CD4-positive, alpha-beta memory T cell (primary cell): ENCODE data around the gene EDN2. TPM values are rescaled to one million over a fixed set of nuclear protein-coding genes. Genes with fewer than 3 reads are reported as not detected.

Experiments used
- CTCF ChIA-PET: fragments of 350-600 bp; sonication (Branson Sonifier 250); formaldehyde crosslinking; loops from one replicate; lab custom pipeline; 2021; ENCODE audit warnings: inconsistent platforms; ENCODE audit not compliant: partially characterized antibody; lab: Charles Lee
- POLR2A ChIA-PET: fragments of 350-600 bp; sonication (Branson Sonifier 250); formaldehyde crosslinking; loops from one replicate; lab custom pipeline; 2021; ENCODE audit not compliant: partially characterized antibody; lab: Charles Lee
- DNase-seq, 5 donors: peaks; one replicate each; pipeline versions ENCODE4 v3.0.0 to v3.0.0-alpha.2; 2020 to 2022; ENCODE audit warnings: mixed read lengths in 1 of 5
- H3K27ac ChIP-seq: one replicate; pipeline ENCODE4 v1.7.0; 2013; ENCODE audit warnings: low read depth, low read length
- H3K27me3 ChIP-seq: 2 replicates; pipeline ENCODE4 v1.7.0; 2013; ENCODE audit warnings: mild to moderate bottlenecking, low read length, moderate library complexity; ENCODE audit not compliant: insufficient read depth
- H3K36me3 ChIP-seq: 2 replicates; pipeline ENCODE4 v1.7.0; 2013; ENCODE audit warnings: mild to moderate bottlenecking, low read length, moderate library complexity; ENCODE audit not compliant: insufficient read depth
- H3K4me1 ChIP-seq: 2 replicates; pipeline ENCODE4 v1.7.0; 2013; ENCODE audit warnings: mild to moderate bottlenecking, low read length, moderate library complexity; ENCODE audit not compliant: insufficient read depth
- H3K4me3 ChIP-seq, 2 donors: one replicate each; pipeline ENCODE4 v1.7.0; 2013; ENCODE audit warnings: low read length in 2 of 2, mild to moderate bottlenecking in 1 of 2
- H3K9me3 ChIP-seq, 2 donors: one replicate each; pipeline ENCODE4 v1.7.0; 2013; ENCODE audit warnings: low read length in 2 of 2, control low read depth in 1 of 2; ENCODE audit not compliant: control insufficient read depth in 1 of 2
- H3K27ac Mint-ChIP-seq, 7 donors: one replicate each; pipeline ENCODE4 v1.8.0; 2020 to 2021; ENCODE audit warnings: mixed read lengths in 7 of 7, mild to moderate bottlenecking in 6 of 7, inconsistent platforms in 3 of 7, moderate library complexity in 3 of 7
- H3K27me3 Mint-ChIP-seq, 2 donors: one replicate each; pipeline ENCODE4 v1.8.0; 2020 to 2021; ENCODE audit warnings: mixed read lengths in 2 of 2
- H3K36me3 Mint-ChIP-seq, 2 donors: one replicate each; pipeline ENCODE4 v1.8.0; 2020 to 2021; ENCODE audit warnings: mixed read lengths in 2 of 2, inconsistent platforms in 1 of 2, mild to moderate bottlenecking in 1 of 2
- H3K4me1 Mint-ChIP-seq, 4 donors: one replicate each; pipeline ENCODE4 v1.8.0; 2020 to 2021; ENCODE audit warnings: mixed read lengths in 4 of 4, mild to moderate bottlenecking in 1 of 4
- H3K4me3 Mint-ChIP-seq, 8 donors: one replicate each; pipeline ENCODE4 v1.8.0; 2020 to 2021; ENCODE audit warnings: mixed read lengths in 8 of 8, mild to moderate bottlenecking in 7 of 8, moderate library complexity in 6 of 8, inconsistent platforms in 3 of 8
- H3K9me3 Mint-ChIP-seq, 8 donors: one replicate each; pipeline ENCODE4 v1.8.0; 2020 to 2021; ENCODE audit warnings: mixed read lengths in 8 of 8, mild to moderate bottlenecking in 5 of 8, inconsistent platforms in 3 of 8, moderate library complexity in 1 of 8
- intact Hi-C: fragments of 100-400 bp; cut with micrococcal nuclease; formaldehyde crosslinking; loops from one replicate; pipeline ENCODE4 v1.15.1; 2023
- polyA plus RNA-seq, 2 donors: library from polyadenylated mRNA; unstranded; fragments of 300-500 nt; fragmentation: Illumina TruSeq; gene quantifications; one replicate each; pipeline ENCODE4 v1.2.3, GENCODE V29; 2021
- total RNA-seq, 2 experiments: library from RNA; stranded (reverse); gene quantifications; one replicate each; pipeline ENCODE4 v1.2.3, GENCODE V29; 2021

Gene EDN2
- total and polyA plus RNA-seq, 4 experiments from 2014 or later = not detected

DNA sequence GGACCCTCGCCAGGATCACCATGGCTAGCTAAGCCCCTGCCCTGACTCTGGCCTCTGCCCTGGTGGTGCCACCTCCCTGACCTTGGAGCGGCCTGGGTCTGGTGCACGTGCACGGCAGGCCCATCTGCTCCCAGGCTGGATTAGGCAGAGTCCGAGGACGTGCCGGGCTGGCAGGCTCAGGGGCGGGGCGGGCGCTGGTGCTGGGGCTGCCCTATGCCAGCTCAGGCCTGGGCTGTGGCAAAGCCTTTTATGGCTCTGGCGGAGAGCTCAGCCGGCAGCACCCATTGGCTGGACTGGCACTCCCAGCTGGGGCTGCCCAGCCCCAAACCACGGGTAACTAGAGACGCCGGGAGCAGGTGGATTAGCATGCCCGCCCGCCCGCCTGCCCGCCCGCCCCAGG, 17.1 kb upstream of the EDN2 start:
- intact Hi-C loops = no loop called here
- Histone ChIP-seq H3K9me3 (no peaks in the 10 kb centered on the region), H3K27me3 (no peaks in the 10 kb centered on the region), H3K4me1 (no peaks in the 10 kb centered on the region), H3K36me3 (no peaks in the 10 kb centered on the region), H3K27ac (no peak overlapping the region), H3K4me3 (no peak overlapping the region)
- H3K9me3 Mint-ChIP-seq = peaks cover 0 to 2% (median 0%) of the 10 kb centered on the region in 8 donors
- H3K4me3 Mint-ChIP-seq = no peak overlapping the region
- CTCF ChIA-PET = no interaction called here
- peaks cover 5 to 6% of the 10 kb centered on the region in 2 donors for H3K27me3 Mint-ChIP-seq
- H3K4me1 Mint-ChIP-seq = peaks cover 0 to 6% (median under 1%) of the 10 kb centered on the region in 4 donors
- POLR2A ChIA-PET = no interaction called here
- H3K36me3 Mint-ChIP-seq = no peaks in the 10 kb centered on the region
- no peak for DNase-seq
- H3K27ac Mint-ChIP-seq = no peak overlapping the region

DNA sequence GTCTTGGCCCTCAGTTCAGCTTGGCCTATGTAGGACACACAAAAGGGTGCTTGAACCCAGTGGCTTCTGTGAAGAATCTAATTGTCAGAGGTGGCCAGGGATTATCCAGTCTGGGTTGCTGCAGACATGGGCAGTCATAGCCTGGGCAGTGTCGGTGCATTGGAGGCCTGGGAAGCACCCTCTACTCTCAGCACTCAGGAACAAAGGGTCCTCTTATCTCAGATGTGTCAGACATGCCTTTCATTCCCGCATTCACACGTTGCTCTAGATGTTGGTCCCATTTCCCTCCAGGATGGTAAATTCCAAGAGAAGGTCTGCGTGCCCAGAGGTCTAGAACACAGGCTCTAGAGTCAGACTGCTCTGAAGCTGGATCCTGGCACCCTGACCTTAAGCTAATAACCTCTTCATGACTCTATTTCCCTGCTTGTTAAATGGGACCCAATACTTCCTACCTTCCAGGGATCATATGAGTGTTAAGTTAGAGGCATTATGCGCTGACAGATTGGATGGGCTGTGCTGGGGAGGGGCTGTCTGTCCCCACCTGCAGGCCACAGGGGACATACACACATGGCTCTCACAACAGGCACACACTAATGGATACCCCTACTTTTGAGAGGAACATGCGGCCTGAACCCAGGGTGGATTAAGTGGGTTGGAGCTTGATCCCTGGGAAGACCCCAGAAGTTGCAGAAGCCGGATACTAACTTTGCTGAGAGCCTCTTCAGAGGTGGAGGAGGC, 16.5 kb upstream of the EDN2 start:
- H3K27ac ChIP-seq = no peak overlapping the region
- H3K4me3 Mint-ChIP-seq = no peak overlapping the region
- no peak overlapping the region for H3K27ac Mint-ChIP-seq

DNA sequence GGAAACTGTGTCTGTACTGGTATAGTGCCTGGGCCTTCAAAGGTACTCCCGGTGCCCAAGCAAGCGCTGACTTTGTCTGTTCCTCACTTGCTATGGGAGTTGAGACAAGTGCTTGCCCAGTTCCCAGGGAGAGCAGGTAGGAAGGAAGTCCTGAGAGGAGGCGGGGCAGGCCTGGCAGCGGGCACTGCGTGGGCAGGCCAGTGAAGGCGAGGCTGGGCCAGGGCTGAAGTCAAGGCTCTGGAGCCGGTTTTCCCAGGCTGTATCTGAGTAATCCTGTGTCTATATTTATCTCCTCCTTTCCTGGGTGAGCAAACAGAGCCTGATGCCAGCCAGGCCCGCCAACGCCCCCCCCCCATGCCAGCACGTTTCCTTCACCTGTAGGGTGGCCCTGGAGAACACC, 15.9 kb upstream of the EDN2 start:
- ChIA-PET CTCF (interaction anchor here (1.1 kb wide), 1 partner anchor 15 kb away, joined by 3 read pairs; no protein-coding TSS in a partner anchor), POLR2A (no interaction called here)
- no peaks in the 10 kb centered on the region for H3K36me3 Mint-ChIP-seq

More for the DNA sequence above, 16.5 kb upstream of the EDN2 start:
- Mint-ChIP-seq H3K27me3 (peaks cover 5 to 6% of the 10 kb centered on the region in 2 donors), H3K36me3 (no peaks in the 10 kb centered on the region), H3K9me3 (peaks cover 0 to 2% (median 0%) of the 10 kb centered on the region in 8 donors), H3K4me1 (peaks cover 0 to 6% (median under 1%) of the 10 kb centered on the region in 4 donors)
- Histone ChIP-seq H3K4me3 (no peak overlapping the region), H3K27me3 (no peaks in the 10 kb centered on the region), H3K4me1 (no peaks in the 10 kb centered on the region), H3K36me3 (no peaks in the 10 kb centered on the region), H3K9me3 (no peaks in the 10 kb centered on the region)
- no peak for DNase-seq
- POLR2A ChIA-PET = no interaction called here
- CTCF ChIA-PET = no interaction called here
- intact Hi-C loops = no loop called here

DNA sequence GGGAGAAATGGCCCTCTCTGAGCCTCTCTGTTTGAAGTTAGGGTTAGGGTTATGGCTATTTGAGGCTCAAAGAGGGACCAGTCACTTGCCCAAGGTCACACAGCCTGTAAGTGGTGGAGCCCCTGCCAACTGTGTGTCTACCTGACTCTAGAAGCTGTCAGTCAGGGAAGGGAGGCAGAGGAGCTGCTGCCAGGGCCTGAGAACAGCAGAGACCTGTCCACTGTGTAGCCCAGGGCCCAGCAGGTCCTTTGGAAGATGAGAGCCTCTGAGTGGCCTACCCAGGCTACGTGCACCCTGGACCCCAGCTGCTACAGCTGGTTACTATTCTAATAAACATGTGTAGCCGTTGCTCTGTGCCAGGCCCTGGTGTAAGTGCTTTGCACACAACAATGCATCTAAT, 15.1 kb upstream of the EDN2 start:
- Histone ChIP-seq H3K27ac (no peak overlapping the region), H3K4me1 (no peaks in the 10 kb centered on the region), H3K27me3 (peaks cover 3% of the 10 kb centered on the region), H3K9me3 (no peaks in the 10 kb centered on the region), H3K4me3 (no peak overlapping the region), H3K36me3 (no peaks in the 10 kb centered on the region)
- no peaks in the 10 kb centered on the region for H3K36me3 Mint-ChIP-seq
- H3K4me1 Mint-ChIP-seq = peaks cover 2 to 12% (median 4%) of the 10 kb centered on the region in 4 donors
- H3K27me3 Mint-ChIP-seq = peaks cover 13 to 16% of the 10 kb centered on the region in 2 donors
- no peak overlapping the region for H3K4me3 Mint-ChIP-seq
- intact Hi-C loops = no loop called here
- CTCF ChIA-PET = interaction anchor here (1.1 kb wide), 1 partner anchor 16 kb away, joined by 3 read pairs; no protein-coding TSS in a partner anchor
- H3K27ac Mint-ChIP-seq = no peak overlapping the region
- peaks cover 0 to 2% (median 0%) of the 10 kb centered on the region in 8 donors for H3K9me3 Mint-ChIP-seq
- no peak for DNase-seq
- POLR2A ChIA-PET = no interaction called here

More for the DNA sequence above, 15.9 kb upstream of the EDN2 start:
- no peaks in the 10 kb centered on the region for H3K4me1 ChIP-seq
- intact Hi-C loops = no loop called here
- Mint-ChIP-seq H3K4me3 (no peak overlapping the region), H3K4me1 (peaks cover 0 to 12% (median 4%) of the 10 kb centered on the region in 4 donors), H3K9me3 (peaks cover 0 to 2% (median 0%) of the 10 kb centered on the region in 8 donors), H3K27me3 (peaks cover 9 to 10% of the 10 kb centered on the region in 2 donors), H3K27ac (no peak overlapping the region)
- no peaks in the 10 kb centered on the region for H3K9me3 ChIP-seq
- H3K27ac ChIP-seq = no peak overlapping the region
- no peak for DNase-seq
- peaks cover 1% of the 10 kb centered on the region for H3K27me3 ChIP-seq
- H3K36me3 ChIP-seq = no peaks in the 10 kb centered on the region
- H3K4me3 ChIP-seq = no peak overlapping the region

DNA sequence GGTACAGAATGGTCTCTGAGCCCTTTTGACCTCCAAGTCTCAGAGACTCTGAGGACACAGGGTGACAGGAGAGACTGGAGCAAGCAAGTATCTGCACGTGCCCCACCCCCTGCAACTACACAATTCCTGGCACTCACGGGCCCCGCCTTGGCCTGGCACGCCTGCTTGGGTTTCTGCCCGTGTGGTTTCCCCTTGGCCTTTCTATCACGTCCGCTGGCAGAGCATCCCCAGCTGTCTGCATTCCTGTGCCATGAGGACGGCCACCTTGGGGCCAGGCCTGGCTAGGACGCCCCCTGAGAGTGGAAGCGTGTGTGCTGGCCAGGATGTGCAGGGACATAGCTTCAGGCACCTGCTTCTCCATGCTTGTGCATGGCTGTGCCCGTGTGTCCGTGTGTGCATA, 14.3 kb upstream of the EDN2 start:
- no peaks in the 10 kb centered on the region for H3K36me3 ChIP-seq
- Mint-ChIP-seq H3K27me3 (peaks cover 13 to 16% of the 10 kb centered on the region in 2 donors), H3K4me1 (peaks cover 1 to 12% (median 4%) of the 10 kb centered on the region in 4 donors), H3K4me3 (no peak overlapping the region), H3K9me3 (peaks cover 0 to 2% (median 0%) of the 10 kb centered on the region in 8 donors), H3K36me3 (no peaks in the 10 kb centered on the region), H3K27ac (no peak overlapping the region)
- H3K4me1 ChIP-seq = no peaks in the 10 kb centered on the region
- no peaks in the 10 kb centered on the region for H3K9me3 ChIP-seq
- no peak overlapping the region for H3K4me3 ChIP-seq
- DNase-seq = no peak
- intact Hi-C loops = no loop called here
- POLR2A ChIA-PET = no interaction called here
- CTCF ChIA-PET = no interaction called here
- H3K27ac ChIP-seq = no peak overlapping the region
- H3K27me3 ChIP-seq = peaks cover 3% of the 10 kb centered on the region

DNA sequence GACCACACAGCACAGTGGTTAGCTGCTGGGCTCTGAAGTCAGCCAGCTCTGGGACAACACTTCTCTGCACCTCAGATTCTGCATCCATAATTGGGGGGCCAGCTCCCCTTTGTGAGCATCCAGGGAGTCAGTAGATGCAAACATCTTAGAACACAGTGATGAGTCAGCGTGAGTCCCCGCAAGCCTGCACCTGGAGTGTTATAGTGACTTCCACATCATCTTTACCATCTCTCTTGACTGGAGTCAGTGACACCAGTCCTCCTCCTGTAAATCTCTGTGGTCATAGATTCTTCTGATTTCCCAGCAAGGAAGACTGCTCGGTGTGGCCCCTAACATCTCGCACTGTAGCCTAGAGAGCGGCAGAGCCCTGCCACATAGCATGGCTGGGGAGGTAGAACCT, 13.9 kb upstream of the EDN2 start:
- Mint-ChIP-seq H3K4me3 (peak overlapping the region in 1 of 8 donors; percentile 30), H3K27me3 (peaks cover 13 to 16% of the 10 kb centered on the region in 2 donors), H3K9me3 (peaks cover 0 to 2% (median 0%) of the 10 kb centered on the region in 8 donors), H3K27ac (no peak overlapping the region), H3K4me1 (peaks cover 1 to 12% (median 4%) of the 10 kb centered on the region in 4 donors), H3K36me3 (no peaks in the 10 kb centered on the region)
- Histone ChIP-seq H3K4me3 (no peak overlapping the region), H3K27me3 (peaks cover 3% of the 10 kb centered on the region), H3K36me3 (no peaks in the 10 kb centered on the region), H3K9me3 (no peaks in the 10 kb centered on the region), H3K4me1 (no peaks in the 10 kb centered on the region), H3K27ac (no peak overlapping the region)
- ChIA-PET POLR2A (no interaction called here), CTCF (no interaction called here)
- DNase-seq = no peak
- intact Hi-C loops = no loop called here

DNA sequence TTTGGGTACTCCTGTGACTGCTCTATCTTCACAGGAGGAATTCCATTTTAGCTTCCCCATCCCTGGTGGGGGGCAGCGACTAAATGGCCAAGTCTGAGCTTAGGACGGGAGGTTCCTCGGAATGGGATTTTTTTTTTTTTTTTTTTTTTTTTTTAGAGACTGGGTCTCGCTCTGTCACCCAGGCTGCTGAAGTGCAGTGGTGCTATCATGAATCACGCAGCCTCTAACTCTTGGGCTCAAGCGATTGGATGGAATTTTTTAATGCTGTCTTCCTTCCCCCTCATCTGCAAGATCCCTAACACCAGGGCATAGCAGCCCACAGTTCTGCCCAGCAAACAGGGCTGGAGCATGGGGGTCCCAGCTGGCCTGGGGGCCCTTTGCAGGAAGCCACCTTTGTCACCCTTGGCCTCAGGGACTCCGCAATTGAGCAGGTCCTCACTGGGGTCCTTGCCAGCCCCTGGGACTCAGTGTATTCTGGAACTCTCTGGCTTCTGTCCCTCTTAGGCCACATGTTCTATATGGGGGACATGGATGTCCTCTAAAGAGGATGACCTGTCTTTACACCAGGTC, 13.1 kb upstream of the EDN2 start:
- no peaks in the 10 kb centered on the region for H3K36me3 ChIP-seq
- Mint-ChIP-seq H3K27me3 (peaks cover 13 to 16% of the 10 kb centered on the region in 2 donors), H3K27ac (no peak overlapping the region), H3K4me3 (no peak overlapping the region), H3K4me1 (peaks cover 1 to 12% (median 4%) of the 10 kb centered on the region in 4 donors), H3K36me3 (no peaks in the 10 kb centered on the region), H3K9me3 (peaks cover 0 to 2% (median 0%) of the 10 kb centered on the region in 8 donors)
- no peaks in the 10 kb centered on the region for H3K9me3 ChIP-seq
- intact Hi-C loops = no loop called here
- peaks cover 3% of the 10 kb centered on the region for H3K27me3 ChIP-seq
- ChIA-PET POLR2A (no interaction called here), CTCF (no interaction called here)
- no peak overlapping the region for H3K27ac ChIP-seq
- H3K4me3 ChIP-seq = no peak overlapping the region
- no peak for DNase-seq
- no peaks in the 10 kb centered on the region for H3K4me1 ChIP-seq
